Activated CD4-positive, alpha-beta T cell treated with anti-CD3 and anti-CD28 coated beads, Interleukin-10, Interleukin-2, amounts not matched to agents 100 ng/mL and 50 ng/mL, durations not matched to agents 16 hours and 8 hours (primary cell): ENCODE results near the gene PTOV1.

Experiments
- DNase-seq: peaks from one replicate; pipeline ENCODE4 v3.0.0-alpha.2; 2020

The PTOV1 gene

GRCh38 chr19:49850487-49851342, at the start of gene PTOV1:
TSS of gene PTOV1 (plus strand) at chr19:49851159.
- peak; percentile 92 for DNase-seq

- DNase-seq, result no peak
These were observed 49.5 kb upstream of the PTOV1 start for GRCh38 chr19:49801401-49801888.

GRCh38 chr19:49801966-49802661, 48.8 kb upstream of the PTOV1 start:
- DNase-seq, result no peak

- no peak for DNase-seq
These were observed 48.0 kb upstream of the PTOV1 start for GRCh38 chr19:49802836-49803528.

- no peak for DNase-seq
These were observed 47.5 kb upstream of the PTOV1 start for GRCh38 chr19:49803529-49803856.

- no peak for DNase-seq
These were observed 44.9 kb upstream of the PTOV1 start for GRCh38 chr19:49805822-49806619.

GRCh38 chr19:49806620-49806959, 44.4 kb upstream of the PTOV1 start:
- DNase-seq, result no peak

GRCh38 chr19:49807058-49807903, 43.7 kb upstream of the PTOV1 start:
- DNase-seq, result no peak

- DNase-seq, result no peak
These were observed 42.9 kb upstream of the PTOV1 start for GRCh38 chr19:49807904-49808675.

- peak; percentile 83 for DNase-seq
These were observed 42.2 kb upstream of the PTOV1 start for GRCh38 chr19:49808711-49809159.

- DNase-seq, result peak; percentile 34
These were observed 41.6 kb upstream of the PTOV1 start for GRCh38 chr19:49809160-49809940.

- DNase-seq, result no peak
These were observed 41.0 kb upstream of the PTOV1 start for GRCh38 chr19:49809941-49810389.

- DNase-seq, result no peak
These were observed 39.6 kb upstream of the PTOV1 start for GRCh38 chr19:49811328-49811727.

- DNase-seq, result no peak
These were observed 38.4 kb upstream of the PTOV1 start for GRCh38 chr19:49812452-49812996.

GRCh38 chr19:49812997-49813861, 37.7 kb upstream of the PTOV1 start, which contains the start of gene FUZ:
TSS of gene FUZ (minus strand) at chr19:49813292. CDS start at chr19:49813106, 186 bp downstream.
- DNase-seq, result peak; percentile 97

GRCh38 chr19:49814010-49814409, 36.9 kb upstream of the PTOV1 start:
- DNase-seq, result no peak

- no peak for DNase-seq
These were observed 34.4 kb upstream of the PTOV1 start for GRCh38 chr19:49816590-49816989.

GRCh38 chr19:49817964-49818648, 32.9 kb upstream of the PTOV1 start, which contains the start of gene MED25:
TSS of gene MED25 (plus strand) at chr19:49818289. CDS start at chr19:49818342, 53 bp downstream.
- DNase-seq, result peak; percentile 89
